Cardiac muscle cell (in vitro differentiated cells and primary cell): ENCODE results near the gene NAA15. TPM values are rescaled to one million over a fixed set of nuclear protein-coding genes. Genes with fewer than 3 reads are reported as not detected.

Source experiments
- DNase-seq, 2 donors: peaks; one replicate each; pipeline versions ENCODE4 v3.0.0 to v3.0.0-alpha.2; 2010 to 2017; ENCODE audit warnings: low read depth in 1 of 2, low spot score in 1 of 2
- H3K27ac ChIP-seq: fragments of 200-600 bp; sonication (generic); 2 replicates; pipeline ENCODE4 v1.5.1; 2016
- H3K27me3 ChIP-seq: fragments of 200-600 bp; sonication (generic); 2 replicates; pipeline ENCODE4 v1.6.0; 2016; ENCODE audit warnings: control low read depth
- H3K36me3 ChIP-seq: fragments of 200-600 bp; sonication (generic); 2 replicates; pipeline ENCODE4 v1.5.1; 2016; ENCODE audit warnings: control low read depth
- H3K4me1 ChIP-seq: fragments of 200-600 bp; sonication (generic); 2 replicates; pipeline ENCODE4 v1.8.1; 2017; ENCODE audit warnings: low read depth, mild to moderate bottlenecking, mixed run types
- H3K4me3 ChIP-seq: fragments of 200-600 bp; sonication (generic); 2 replicates; pipeline ENCODE4 v1.5.1; 2016; ENCODE audit warnings: mild to moderate bottlenecking
- H3K9me3 ChIP-seq: fragments of 200-600 bp; sonication (generic); 2 replicates; pipeline ENCODE4 v1.5.1; 2017; ENCODE audit warnings: low read depth, mild to moderate bottlenecking, control low read depth
- CTCF ChIP-seq: IDR thresholded peaks from 2 replicates; pipeline ENCODE4 v1.5.1; 2012; ENCODE audit warnings: low read depth, mild to moderate bottlenecking, low read length
- polyA plus RNA-seq: library from polyadenylated mRNA; unstranded; fragments of >200 nt; fragmentation: Nextera tagmentation; extraction: Ambion mirVana; gene quantifications from 2 replicates; pipeline ENCODE4 v1.2.1, GENCODE V29; 2016
- total RNA-seq: library from RNA; depleted of rRNA; stranded (reverse); fragments of >200 nt; gene quantifications from 2 replicates; pipeline ENCODE4 v1.2.3, GENCODE V29; 2016

NAA15 gene
- total and polyA plus RNA-seq, 2 experiments from 2014 or later, result 16.4 to 24.0 TPM

- no peak for DNase-seq
- Histone ChIP-seq H3K27ac (peak overlapping the region; percentile 95), H3K4me1 (peaks cover 14% of the 10 kb centered on the region), H3K4me3 (peak overlapping the region; percentile 93), H3K36me3 (no peaks in the 10 kb centered on the region), H3K9me3 (no peaks in the 10 kb centered on the region), H3K27me3 (no peaks in the 10 kb centered on the region)
- no peak for TF ChIP-seq CTCF
Observed at GRCh38 chr4:139451997-139452396, 150.7 kb downstream of the NAA15 start.

- TF ChIP-seq CTCF, result peak; percentile 33
- peaks cover 14% of the 10 kb centered on the region for H3K4me1 ChIP-seq
- H3K36me3 ChIP-seq, result no peaks in the 10 kb centered on the region
- H3K27ac ChIP-seq, result peak overlapping the region; percentile 95
- peak overlapping the region; percentile 93 for H3K4me3 ChIP-seq
- H3K9me3 ChIP-seq, result no peaks in the 10 kb centered on the region
- H3K27me3 ChIP-seq, result no peaks in the 10 kb centered on the region
- no peak for DNase-seq
Observed at GRCh38 chr4:139453041-139453370, 151.7 kb downstream of the NAA15 start.

GRCh38 chr4:139453371-139454110 lies 152.2 kb downstream of the NAA15 start:
- no peak for TF ChIP-seq CTCF
- Histone ChIP-seq H3K36me3 (no peaks in the 10 kb centered on the region), H3K9me3 (no peaks in the 10 kb centered on the region), H3K27me3 (no peaks in the 10 kb centered on the region), H3K27ac (peak overlapping the region; percentile 95), H3K4me1 (peaks cover 14% of the 10 kb centered on the region), H3K4me3 (peak overlapping the region; percentile 93)
- DNase-seq, result peak; percentile 97 to 99

- no peak for TF ChIP-seq CTCF
Observed at GRCh38 chr4:139454111-139455045, 153.1 kb downstream of the NAA15 start, which contains the start of gene RAB33B. Gene RAB33B, plus strand, starts transcription at chr4:139454121. Its CDS starts 75 bp downstream, at chr4:139454196.

GRCh38 chr4:139455126-139455538 lies 153.8 kb downstream of the NAA15 start:
- Histone ChIP-seq H3K27ac (no peak overlapping the region), H3K4me1 (peaks cover 14% of the 10 kb centered on the region), H3K4me3 (peak overlapping the region; percentile 93), H3K9me3 (no peaks in the 10 kb centered on the region), H3K27me3 (no peaks in the 10 kb centered on the region), H3K36me3 (no peaks in the 10 kb centered on the region)
- TF ChIP-seq CTCF, result no peak
- DNase-seq, result no peak

More at GRCh38 chr4:139454111-139455045, 153.1 kb downstream of the NAA15 start, which contains the start of gene RAB33B:
- Histone ChIP-seq H3K4me3 (peak within 1 kb of the TSS; percentile 93), H3K4me1 (peaks cover 14% of the 10 kb centered on the region), H3K36me3 (no peaks in the 10 kb centered on the region), H3K27me3 (no peaks in the 10 kb centered on the region), H3K27ac (peak within 1 kb of the TSS; percentile 95), H3K9me3 (no peaks in the 10 kb centered on the region)
- DNase-seq, result peak in 1 of 2 donors; percentile 94
